Lung (tissue), 12 donors: ENCODE data around the gene TTC13. TPM values are rescaled to one million over a fixed set of nuclear protein-coding genes. Genes with fewer than 3 reads are reported as not detected.

ENCODE experiments used
- ATAC-seq: fragments of 200-7000 bp; cut with Tn5 transposase; one replicate; pipeline ENCODE4 v1.9.1; 2020; ENCODE audit warnings: moderate number of reproducible peaks; ENCODE audit not compliant: insufficient read depth, low FRiP score
- DNase-seq, 3 donors: peaks; one replicate each; pipeline ENCODE4 v3.0.0-alpha.2; 2013 to 2017
- H3K27ac ChIP-seq, 2 donors: one replicate each; pipeline ENCODE4 v1.5.1; 2013; ENCODE audit warnings: mild to moderate bottlenecking in 2 of 2, moderate library complexity in 2 of 2, control low read depth in 1 of 2, inconsistent platforms in 1 of 2, low read depth in 1 of 2, low read length in 1 of 2
- H3K27me3 ChIP-seq, 3 donors: one replicate each; pipeline ENCODE4 v1.5.1; 2013; ENCODE audit warnings: low read length in 2 of 3; ENCODE audit not compliant: control insufficient read depth in 3 of 3, insufficient read depth in 3 of 3
- H3K36me3 ChIP-seq, 4 donors: one replicate each; pipeline ENCODE4 v1.5.1; 2013; ENCODE audit warnings: low read length in 4 of 4, mild to moderate bottlenecking in 1 of 4, moderate library complexity in 1 of 4; ENCODE audit not compliant: control insufficient read depth in 4 of 4, insufficient read depth in 4 of 4
- H3K4me1 ChIP-seq, 5 donors: one replicate each; pipeline ENCODE4 v1.5.1; 2013; ENCODE audit warnings: low read length in 5 of 5, mild to moderate bottlenecking in 2 of 5, moderate library complexity in 1 of 5; ENCODE audit not compliant: control insufficient read depth in 5 of 5, insufficient read depth in 5 of 5
- H3K4me3 ChIP-seq: one replicate; pipeline ENCODE4 v1.5.1; 2013; ENCODE audit warnings: mild to moderate bottlenecking, control low read depth, moderate library complexity
- H3K9ac ChIP-seq, 2 donors: one replicate each; pipeline ENCODE4 v1.5.1; 2013; ENCODE audit warnings: low read length in 2 of 2, control low read depth in 1 of 2; ENCODE audit not compliant: insufficient read depth in 1 of 2
- H3K9me3 ChIP-seq, 4 donors: one replicate each; pipeline ENCODE4 v1.5.1; 2013; ENCODE audit warnings: low read length in 3 of 4, mild to moderate bottlenecking in 1 of 4, moderate library complexity in 1 of 4; ENCODE audit not compliant: control insufficient read depth in 4 of 4, insufficient read depth in 3 of 4
- WGBS, 2 donors: extraction: QIAGEN DNeasy Blood & Tissue Kit; methylation state at CpG; one replicate each; pipeline ENCODE4 v1.1.7; 2013; 5-methylcytosine and 5-hydroxymethylcytosine counted together
- polyA plus RNA-seq, 2 donors: library from polyadenylated mRNA; stranded (reverse); fragments of 200-250 nt; gene quantifications; one replicate each; pipeline ENCODE4 v1.2.1, GENCODE V29; 2013
- total RNA-seq, 2 donors: library from RNA; depleted of rRNA in 1 of 2; stranded (reverse); fragments of >200 nt in 1 of 2; gene quantifications; one replicate each; pipeline ENCODE4 v1.2.1, GENCODE V29; 2014 to 2021
- TF ChIP-seq, protein P1 (sequence below): IDR thresholded peaks from 2 replicates; pipeline ENCODE4 v1.5.1; 2012; ENCODE audit warnings: mild to moderate bottlenecking; ENCODE audit errors: control extremely low read depth, extremely low read depth
- donor health status: control.
- donor health status: control.
- donor health status: Bipolar disorder and iron deficiency.
- donor health status: healthy.
- donor health status: DM: yes; HTN: yes; CAD: no.

The TTC13 gene
- total and polyA plus RNA-seq, 4 donors: 7.9 to 24.5 (median 17.4) TPM

DNA sequence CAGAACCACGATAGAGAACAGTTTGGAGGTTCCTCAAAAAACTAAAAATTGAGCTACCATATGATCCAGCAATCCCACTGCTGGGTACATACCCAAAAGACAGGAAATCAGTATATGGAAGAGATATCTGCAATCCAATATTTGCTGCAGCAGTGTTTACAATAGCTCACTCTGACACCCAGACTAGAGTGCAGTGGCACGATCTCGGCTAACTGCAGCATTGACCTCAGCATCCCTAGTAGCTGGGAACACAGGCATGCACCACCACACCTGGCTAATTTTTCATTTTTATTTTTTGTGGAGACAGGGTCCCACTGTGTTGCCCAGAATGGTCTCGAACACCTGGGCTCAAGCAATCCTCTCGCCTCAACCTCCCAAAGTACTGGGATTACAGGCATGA is 13.1 kb downstream of the TTC13 start:
- no peaks in the 10 kb centered on the region for H3K36me3 ChIP-seq
- H3K9me3 ChIP-seq: no peaks in the 10 kb centered on the region
- H3K9ac ChIP-seq: no peak overlapping the region
- H3K27me3 ChIP-seq: no peaks in the 10 kb centered on the region
- TF ChIP-seq, protein P1, sequence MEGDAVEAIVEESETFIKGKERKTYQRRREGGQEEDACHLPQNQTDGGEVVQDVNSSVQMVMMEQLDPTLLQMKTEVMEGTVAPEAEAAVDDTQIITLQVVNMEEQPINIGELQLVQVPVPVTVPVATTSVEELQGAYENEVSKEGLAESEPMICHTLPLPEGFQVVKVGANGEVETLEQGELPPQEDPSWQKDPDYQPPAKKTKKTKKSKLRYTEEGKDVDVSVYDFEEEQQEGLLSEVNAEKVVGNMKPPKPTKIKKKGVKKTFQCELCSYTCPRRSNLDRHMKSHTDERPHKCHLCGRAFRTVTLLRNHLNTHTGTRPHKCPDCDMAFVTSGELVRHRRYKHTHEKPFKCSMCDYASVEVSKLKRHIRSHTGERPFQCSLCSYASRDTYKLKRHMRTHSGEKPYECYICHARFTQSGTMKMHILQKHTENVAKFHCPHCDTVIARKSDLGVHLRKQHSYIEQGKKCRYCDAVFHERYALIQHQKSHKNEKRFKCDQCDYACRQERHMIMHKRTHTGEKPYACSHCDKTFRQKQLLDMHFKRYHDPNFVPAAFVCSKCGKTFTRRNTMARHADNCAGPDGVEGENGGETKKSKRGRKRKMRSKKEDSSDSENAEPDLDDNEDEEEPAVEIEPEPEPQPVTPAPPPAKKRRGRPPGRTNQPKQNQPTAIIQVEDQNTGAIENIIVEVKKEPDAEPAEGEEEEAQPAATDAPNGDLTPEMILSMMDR: no peak
- H3K4me3 ChIP-seq: no peak overlapping the region
- no peaks in the 10 kb centered on the region for H3K4me1 ChIP-seq
- 92 to 93% methylated on average over 5 of the region's 5 CpGs for WGBS, 2 donors
- ATAC-seq (no peak), DNase-seq (no peak)
- H3K27ac ChIP-seq: no peak overlapping the region

DNA sequence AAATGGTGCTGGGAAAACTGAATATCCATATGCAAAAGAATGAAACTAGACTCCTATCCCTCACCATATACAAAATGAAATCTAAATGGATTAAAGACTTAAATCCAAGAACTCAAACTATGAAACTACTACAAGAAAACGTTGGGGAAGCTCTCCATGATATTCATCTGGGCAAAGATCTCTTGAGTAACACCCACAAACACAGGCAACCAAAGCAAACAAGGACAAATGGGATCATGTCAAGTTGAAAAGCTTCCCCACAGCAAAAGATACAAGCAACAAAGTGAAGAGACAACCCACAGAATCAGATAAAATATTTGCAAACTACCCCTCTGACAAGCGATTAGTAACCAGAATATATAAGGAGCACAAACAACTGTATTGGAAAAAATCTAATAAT is 13.8 kb downstream of the TTC13 start:
- ATAC-seq: no peak

DNA sequence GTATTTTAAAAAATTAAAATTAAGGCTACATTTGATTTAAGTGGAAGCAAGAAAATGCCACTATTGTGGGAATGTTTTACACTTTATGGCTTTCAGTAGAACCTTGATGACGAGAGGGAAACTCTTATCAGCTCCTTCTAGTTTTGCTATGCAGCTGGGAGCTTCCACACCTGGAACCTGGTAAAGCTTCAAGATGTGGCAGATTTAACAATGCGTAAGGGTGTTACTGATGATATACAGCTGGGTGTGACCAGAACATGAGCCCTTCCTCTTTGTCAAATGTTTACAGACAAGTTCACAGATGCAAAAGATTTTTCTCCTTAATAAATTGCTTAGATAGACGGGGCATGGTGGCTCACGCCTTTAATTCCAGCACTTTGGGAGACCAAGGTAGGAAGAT is 20.3 kb downstream of the TTC13 start:
- no peaks in the 10 kb centered on the region for H3K27me3 ChIP-seq
- no peak for DNase-seq
- H3K4me3 ChIP-seq: no peak overlapping the region
- no peaks in the 10 kb centered on the region for H3K4me1 ChIP-seq
- TF ChIP-seq, protein P1: no peak
- WGBS, 2 donors: 94 to 95% methylated on average over 4 of the region's 4 CpGs
- no peak overlapping the region for H3K27ac ChIP-seq
- ATAC-seq: no peak
- no peak overlapping the region for H3K9ac ChIP-seq
- H3K9me3 ChIP-seq: no peaks in the 10 kb centered on the region
- peaks cover 0 to 20% (median 5%) of the 10 kb centered on the region in 4 donors for H3K36me3 ChIP-seq

More for the DNA sequence above, 13.8 kb downstream of the TTC13 start:
- TF ChIP-seq, protein P1: no peak
- Histone ChIP-seq H3K9me3 (no peaks in the 10 kb centered on the region), H3K4me1 (no peaks in the 10 kb centered on the region), H3K9ac (no peak overlapping the region), H3K27me3 (no peaks in the 10 kb centered on the region), H3K4me3 (no peak overlapping the region), H3K27ac (no peak overlapping the region), H3K36me3 (peaks cover 0 to 4% (median under 1%) of the 10 kb centered on the region in 4 donors)
- WGBS, 2 donors: 41 to 63% methylated on average over 2 of the region's 2 CpGs
- DNase-seq: no peak

DNA sequence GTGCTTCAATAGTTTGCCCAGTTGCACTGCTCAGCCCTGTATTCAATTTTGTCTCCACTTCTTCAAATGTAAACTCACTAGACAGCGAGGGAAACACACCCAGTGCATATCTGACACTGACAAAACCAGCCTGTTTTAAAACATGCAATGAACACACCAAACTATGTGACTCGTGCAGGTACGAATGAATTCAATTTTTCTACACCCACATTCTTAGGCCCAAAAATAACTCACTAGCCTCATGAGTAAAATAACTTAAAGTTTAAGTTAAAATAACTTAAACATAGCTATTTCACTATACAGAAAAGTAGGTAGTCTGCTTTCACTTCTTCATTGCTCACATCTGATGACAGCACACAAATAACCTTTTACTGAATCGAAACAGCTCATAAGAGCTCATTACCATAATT is 21.1 kb downstream of the TTC13 start:
- DNase-seq (no peak), ATAC-seq (no peak)
- TF ChIP-seq, protein P1: no peak
- H3K9ac ChIP-seq: no peak overlapping the region
- H3K27me3 ChIP-seq: no peaks in the 10 kb centered on the region
- 91 to 95% methylated on average over 4 of the region's 4 CpGs for WGBS, 2 donors
- H3K36me3 ChIP-seq: peaks cover 0 to 20% (median 5%) of the 10 kb centered on the region in 4 donors
- H3K4me3 ChIP-seq: no peak overlapping the region
- no peaks in the 10 kb centered on the region for H3K4me1 ChIP-seq
- H3K9me3 ChIP-seq: no peaks in the 10 kb centered on the region
- H3K27ac ChIP-seq: no peak overlapping the region
